HG02870 (cell line): Measurements from ENCODE around the gene NFKBIZ.
"Not testable (repeated sequence)": the region's sequence is repeated elsewhere in the genome, so short reads cannot be mapped to it uniquely, and the experiment has no call there.

Experiments
- ATAC-seq: cut with Tn5 transposase; IDR thresholded peaks from one replicate; pipeline ENCODE4 v1.9.1; 2021; ENCODE audit warnings: mild to moderate bottlenecking, moderate library complexity; ENCODE audit not compliant: unreplicated experiment

The NFKBIZ gene

DNA sequence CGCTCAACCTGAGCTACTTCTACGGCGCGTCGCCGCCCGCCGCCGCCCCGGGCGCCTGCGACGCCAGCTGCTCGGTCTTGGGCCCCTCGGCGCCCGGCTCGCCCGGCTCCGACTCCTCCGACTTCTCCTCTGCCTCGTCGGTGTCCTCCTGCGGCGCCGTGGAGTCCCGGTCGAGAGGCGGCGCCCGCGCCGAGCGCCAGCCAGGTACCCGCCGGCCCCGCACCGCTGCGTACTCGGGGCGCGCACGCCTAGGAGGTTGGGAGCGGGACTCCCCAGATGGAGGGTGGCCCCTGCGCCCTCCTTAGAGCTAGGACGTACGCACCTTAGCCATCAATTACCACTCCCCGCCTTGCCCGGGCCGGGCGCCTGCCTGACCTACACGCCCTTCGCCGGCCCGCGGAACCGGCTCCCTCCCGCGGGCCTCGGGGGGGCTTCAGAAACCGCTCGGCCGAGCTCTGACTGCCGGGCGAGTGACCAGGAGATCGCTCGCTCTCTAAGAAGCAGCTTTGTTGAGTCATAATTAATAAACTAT, 466 bp downstream of the NFKBIZ start:
- peak; percentile 23 for ATAC-seq

DNA sequence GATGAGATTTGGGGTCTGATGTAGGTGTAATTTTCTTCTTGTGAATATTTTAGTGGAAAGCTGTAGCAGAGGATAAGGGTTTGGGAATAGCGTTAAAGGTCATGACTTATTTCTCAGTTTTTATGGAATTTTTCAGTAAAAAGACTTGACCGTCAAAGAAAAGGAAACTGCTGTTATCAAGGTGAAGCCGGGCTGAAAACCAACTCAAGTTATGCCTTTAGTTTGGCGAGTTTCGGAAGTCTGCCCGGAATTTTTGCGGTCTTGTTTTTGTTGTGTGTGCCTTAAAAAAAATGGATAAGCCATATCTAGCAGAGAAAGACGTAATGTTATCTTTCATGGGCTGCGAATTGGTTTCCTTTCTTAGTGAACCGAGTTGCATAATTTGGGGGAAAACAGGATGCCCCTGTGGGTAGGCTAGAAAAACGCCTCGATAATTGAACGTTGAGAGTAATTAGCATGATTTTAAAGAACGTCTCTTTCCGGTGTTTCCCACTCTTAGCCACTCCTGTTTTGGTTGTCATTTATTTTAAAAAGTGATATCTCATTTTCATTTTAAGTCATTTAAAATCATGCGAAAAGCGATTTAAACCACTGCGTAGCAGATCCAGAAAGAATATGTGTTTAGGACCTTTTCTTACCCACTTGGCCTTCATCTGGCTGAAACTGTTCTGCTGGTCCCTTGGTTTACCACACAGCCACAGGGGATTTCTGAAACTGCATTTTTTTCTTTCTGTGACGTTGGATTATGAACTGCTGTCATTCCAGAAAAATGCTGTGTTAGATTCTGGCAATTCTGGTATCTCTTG, 1.1 kb downstream of the NFKBIZ start:
- peak; percentile 32 for ATAC-seq

DNA sequence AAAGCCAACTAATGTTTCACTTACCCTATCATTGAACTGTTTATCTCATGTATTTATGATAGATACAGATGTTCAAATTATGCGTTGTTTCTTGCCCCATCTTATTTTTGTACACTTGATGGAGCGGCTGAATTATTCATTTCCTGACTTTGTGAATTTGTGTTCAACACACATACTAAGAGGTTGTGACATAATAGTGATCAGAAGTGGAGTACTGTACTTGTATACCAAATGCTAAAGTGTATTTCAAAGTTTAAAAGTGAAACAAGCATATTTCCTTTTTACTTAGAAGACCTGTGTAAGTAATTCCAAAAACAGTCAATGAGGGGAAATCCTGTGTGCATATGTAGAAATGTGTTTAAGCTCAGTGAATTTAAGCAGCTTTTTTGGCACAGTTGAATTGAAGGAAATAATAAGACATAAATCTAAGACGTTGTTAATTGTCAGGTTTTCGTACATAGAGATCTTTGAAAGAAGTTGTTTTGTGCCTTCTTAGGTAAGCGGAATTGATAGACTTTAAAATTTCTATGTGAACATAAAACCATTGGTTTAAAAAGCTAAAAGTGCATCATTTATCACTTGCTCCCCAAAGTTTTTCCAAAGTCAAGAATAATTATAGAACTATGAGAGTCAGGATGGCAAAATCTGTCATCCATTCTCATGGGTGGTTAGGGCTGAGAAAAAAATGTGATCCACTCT, 1.9 kb downstream of the NFKBIZ start:
- no peak for ATAC-seq

DNA sequence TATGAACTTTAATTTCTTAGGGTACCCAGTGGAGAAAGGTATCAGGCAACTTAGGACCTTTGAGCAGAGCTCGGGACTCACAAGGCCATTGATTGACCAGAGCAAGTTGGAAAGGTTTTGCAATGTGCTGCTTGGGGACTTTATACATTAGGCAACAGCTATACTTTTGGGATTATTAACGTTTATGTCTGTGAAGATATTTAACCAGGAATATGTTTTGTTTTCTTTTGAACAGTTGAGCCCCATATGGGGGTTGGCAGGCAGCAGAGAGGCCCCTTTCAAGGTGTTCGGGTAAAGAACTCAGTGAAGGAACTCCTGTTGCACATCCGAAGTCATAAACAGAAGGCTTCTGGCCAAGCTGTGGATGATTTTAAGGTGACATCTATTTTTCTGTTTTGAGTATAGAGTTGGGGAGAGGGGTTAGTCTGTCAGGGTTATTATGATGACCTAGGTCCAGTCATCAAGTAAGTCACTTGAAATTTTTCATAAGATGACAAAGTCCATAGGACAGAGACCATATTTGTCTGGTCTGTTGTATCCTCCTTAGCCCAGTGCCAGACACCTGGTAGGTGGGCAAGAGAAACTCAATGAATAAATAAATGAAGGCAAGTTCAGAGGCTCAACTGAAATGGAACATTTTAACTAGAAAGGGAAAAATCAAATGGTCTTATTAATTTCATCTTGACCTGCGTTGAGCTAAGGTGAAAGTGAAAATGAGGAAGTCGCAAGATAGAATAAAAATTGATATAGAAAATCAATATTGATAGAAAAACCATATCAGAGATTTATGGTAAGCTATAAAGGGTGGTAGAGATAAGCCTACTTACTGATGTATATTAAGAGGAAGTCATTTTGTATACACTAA, 2.8 kb downstream of the NFKBIZ start:
- ATAC-seq = no peak

DNA sequence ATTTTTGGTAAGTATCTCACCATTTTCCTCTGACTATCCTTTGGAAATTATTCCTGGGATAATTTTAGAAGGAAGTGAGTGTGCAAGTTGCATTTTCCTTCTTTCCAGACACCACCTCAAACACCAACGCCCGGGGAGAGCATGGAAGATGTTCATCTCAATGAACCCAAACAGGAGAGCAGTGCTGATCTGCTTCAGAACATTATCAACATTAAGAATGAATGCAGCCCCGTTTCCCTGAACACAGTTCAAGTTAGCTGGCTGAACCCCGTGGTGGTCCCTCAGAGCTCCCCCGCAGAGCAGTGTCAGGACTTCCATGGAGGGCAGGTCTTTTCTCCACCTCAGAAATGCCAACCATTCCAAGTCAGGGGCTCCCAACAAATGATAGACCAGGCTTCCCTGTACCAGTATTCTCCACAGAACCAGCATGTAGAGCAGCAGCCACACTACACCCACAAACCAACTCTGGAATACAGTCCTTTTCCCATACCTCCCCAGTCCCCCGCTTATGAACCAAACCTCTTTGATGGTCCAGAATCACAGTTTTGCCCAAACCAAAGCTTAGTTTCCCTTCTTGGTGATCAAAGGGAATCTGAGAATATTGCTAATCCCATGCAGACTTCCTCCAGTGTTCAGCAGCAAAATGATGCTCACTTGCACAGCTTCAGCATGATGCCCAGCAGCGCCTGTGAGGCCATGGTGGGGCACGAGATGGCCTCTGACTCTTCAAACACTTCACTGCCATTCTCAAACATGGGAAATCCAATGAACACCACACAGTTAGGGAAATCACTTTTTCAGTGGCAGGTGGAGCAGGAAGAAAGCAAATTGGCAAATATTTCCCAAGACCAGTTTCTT, 3.9 kb downstream of the NFKBIZ start:
- ATAC-seq = no peak

DNA sequence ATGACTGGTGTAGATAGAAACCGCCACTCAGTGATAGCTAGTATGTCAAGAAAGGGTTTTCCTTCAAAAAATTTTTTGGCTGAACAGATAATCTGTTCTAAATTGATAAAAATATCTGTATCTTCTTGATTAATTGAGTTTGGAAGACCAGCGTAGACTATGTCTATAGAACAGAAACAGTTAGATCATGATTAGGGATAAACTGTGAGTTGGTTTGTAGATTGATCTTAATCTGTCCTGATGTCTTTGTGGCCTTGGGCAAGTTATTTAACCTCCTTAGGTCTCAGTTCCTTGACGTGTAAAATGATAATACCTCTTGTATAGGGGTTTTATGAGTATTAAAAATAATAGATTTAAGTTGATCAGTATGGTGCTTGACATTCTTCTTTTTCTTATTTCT, 4.7 kb downstream of the NFKBIZ start:
- no peak for ATAC-seq

DNA sequence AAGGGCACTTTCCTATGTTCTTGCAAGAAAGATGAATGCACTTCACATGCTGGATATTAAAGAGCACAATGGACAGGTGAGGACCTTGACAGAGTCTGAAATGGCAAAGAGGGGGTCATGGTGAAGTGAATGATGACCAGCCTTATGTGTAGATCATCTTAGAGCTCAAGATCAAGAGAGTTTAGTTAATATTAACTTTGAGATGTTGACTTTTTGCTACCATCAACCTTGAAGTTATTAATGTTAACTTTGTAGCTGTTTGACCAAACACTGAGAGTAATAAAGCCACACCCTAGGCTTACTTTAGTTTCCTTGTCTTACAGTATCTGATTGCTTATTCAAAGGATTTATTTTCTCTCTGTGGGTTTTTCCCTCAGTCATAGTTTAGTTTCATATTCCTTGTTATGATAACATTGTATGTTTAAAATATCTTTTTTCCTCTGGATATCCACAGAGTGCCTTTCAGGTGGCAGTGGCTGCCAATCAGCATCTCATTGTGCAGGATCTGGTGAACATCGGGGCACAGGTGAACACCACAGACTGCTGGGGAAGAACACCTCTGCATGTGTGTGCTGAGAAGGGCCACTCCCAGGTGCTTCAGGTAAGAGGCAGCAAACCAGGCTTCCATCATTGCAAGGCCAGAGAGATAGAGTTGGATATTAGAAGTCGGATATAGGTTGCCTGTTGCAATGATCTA, 5.4 kb downstream of the NFKBIZ start:
- no peak for ATAC-seq

DNA sequence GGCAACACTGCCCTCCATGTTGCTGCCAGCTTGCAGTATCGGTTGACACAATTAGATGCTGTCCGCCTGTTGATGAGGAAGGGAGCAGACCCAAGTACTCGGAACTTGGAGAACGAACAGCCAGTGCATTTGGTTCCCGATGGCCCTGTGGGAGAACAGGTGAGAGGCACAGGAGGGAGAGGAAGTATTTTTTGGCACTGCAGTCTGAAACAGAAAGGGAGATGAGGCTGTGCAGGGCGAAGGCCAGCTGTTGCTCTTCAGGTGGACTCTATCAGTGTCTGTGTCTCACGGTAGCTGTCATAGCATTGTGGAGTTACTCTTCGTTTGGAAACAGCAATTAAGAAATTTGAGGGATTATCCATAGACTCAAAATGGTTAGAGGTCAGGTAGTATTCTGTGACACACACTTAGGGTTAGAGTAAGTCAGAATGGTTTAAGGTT, 8.0 kb downstream of the NFKBIZ start:
- no peak for ATAC-seq

DNA sequence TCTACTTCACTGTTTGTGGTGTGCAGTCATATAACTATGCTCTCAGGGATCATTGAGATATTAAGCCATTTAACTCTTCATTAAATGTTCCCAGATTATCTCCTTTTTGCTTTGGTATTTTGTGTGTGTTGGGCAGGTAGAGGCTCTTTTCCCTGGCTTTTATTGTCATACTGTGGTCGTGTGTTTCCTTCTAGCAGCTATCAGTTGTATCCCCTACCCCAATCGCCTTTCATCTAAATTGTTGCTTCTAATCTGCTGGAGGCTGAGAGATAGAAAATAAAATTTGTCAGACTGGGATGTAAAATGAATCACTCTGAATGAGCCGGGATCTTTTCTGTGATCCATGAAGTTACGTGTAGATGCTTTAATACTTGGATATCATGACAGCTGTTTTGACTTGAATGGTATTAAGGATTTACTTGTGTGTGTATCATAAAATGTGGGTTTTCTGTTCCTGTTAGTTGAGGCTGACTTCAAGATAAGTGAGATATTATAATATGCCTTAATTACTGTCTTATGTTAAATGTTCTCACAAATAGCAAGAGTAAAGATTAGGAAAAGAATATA, 9.2 kb downstream of the NFKBIZ start:
- ATAC-seq = no peak

DNA sequence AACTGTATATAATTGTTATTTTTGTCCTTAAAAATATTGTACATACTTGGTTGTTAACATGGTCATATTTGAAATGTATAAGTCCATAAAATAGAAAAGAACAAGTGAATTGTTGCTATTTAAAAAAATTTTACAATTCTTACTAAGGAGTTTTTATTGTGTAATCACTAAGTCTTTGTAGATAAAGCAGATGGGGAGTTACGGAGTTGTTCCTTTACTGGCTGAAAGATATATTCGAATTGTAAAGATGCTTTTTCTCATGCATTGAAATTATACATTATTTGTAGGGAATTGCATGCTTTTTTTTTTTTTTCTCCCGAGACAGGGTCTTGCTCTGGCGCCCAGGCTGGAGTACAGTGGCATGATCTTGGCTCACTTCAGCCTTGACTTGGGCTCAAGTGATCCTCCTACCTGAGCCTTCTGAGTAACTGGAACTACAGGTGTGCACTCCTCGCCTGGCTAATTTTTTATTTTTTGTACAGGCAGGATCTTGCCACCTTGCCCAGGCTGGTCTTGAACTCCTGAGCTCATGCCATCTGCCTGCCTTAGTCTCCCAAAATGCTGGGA, 10.7 kb downstream of the NFKBIZ start:
- ATAC-seq = no peak

DNA sequence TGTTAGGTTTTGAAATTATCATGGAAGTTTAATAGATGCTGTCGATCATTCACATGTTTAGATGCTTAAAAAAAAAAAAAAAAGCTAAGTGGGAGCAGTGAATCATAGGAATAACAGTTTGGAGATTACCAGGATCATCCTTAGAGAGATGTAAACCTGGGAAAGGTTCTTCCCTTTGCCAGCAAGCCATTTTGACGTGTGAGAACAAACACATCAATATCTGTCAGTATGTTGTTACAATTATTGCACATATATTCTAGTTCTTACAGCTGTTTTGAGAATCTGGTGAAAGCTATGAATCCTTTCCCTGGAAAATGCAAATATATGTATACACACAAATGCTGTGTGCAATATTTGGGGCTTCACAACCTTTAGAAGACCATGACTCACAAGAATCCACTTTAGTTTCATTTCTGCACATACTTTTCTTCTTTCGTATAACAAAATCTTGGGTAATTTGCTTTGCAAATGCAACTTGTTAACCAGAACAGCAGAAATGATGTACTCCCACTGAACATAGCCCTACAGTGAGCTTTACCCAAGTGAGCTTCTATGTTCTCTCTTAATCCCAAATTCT, 12.0 kb downstream of the NFKBIZ start:
- ATAC-seq = peak; percentile 57

DNA sequence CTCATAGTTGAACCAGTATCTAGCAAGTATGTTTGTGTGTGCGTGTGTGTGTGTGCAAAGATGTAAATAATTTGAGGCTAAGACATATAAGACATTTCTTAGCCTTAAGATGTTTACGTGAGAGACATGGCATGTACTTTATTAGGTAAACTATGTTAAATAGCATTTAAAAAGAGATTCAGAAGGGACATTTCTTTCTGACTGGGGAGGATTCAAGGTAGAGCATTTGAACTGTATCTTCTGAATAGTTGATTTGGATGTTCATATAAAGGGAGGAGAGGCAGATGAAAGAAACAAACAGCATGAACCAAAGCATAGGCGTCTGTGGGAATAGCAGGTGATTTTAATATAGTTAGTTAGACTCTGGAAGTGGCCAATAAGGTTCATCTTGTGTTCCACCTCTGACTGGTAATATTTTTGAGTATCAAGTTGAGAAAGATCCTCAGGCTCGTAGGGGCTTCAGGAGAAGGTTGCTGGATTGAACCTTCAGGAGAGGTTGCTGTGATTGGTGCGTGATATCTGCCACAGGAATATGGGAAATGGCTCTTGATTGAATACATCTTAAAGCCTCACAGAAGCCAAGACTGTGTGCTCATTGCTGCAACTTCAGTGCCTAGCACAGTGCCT, 12.6 kb downstream of the NFKBIZ start:
- ATAC-seq = no peak

DNA sequence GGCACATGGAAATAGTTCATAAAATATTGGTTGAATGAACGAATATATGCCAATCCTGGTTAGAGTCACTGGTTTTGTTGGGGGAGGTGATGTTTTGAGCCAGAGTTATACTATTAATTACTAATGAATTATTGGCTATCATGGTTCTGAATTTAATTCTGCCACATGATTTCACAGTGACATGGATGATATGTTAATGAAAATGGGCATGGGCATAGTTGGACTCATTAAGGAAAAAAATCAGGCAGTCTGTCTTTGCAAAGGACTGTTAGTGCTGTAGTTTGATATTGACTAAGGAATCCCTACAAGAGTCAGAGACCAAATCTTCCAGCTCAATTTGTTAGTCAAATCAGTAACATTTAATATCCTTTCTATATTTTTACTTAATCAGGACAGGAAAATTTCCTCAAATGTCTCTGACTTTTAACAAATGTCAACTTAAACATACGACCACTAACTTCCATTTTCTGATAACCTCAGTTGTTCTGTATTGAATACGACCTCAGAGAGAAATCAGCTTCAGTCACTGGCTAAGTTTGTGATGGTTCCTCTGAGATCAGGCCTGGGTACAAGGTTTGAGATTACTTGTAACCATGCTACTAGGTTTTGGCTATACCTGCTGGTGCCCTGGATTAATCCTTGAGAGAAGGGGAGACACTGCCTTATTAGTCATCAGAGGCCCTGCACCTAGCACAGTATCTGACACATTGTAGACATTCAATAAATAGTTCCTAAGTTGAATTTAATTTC, 13.3 kb downstream of the NFKBIZ start:
- ATAC-seq = no peak

DNA sequence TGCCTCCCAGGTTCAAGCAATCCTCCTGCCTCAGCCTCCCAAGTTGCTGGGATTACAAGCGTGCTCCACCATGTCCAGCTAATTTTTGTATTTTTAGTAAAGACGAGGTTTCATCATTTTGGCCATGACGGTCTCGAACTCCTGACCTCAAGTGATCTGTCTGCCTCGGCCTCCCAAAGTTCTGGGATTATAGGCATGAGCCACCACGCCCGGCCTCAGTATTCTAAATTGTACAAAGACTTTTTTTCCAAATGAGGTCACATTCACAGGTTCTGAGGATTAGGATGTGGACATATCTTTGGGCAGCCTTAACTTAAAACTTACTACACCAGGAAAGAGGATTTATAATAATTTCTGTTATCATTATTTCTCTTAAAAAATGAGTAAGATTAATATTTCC, 15.6 kb downstream of the NFKBIZ start:
- not testable (repeated sequence) for ATAC-seq

DNA sequence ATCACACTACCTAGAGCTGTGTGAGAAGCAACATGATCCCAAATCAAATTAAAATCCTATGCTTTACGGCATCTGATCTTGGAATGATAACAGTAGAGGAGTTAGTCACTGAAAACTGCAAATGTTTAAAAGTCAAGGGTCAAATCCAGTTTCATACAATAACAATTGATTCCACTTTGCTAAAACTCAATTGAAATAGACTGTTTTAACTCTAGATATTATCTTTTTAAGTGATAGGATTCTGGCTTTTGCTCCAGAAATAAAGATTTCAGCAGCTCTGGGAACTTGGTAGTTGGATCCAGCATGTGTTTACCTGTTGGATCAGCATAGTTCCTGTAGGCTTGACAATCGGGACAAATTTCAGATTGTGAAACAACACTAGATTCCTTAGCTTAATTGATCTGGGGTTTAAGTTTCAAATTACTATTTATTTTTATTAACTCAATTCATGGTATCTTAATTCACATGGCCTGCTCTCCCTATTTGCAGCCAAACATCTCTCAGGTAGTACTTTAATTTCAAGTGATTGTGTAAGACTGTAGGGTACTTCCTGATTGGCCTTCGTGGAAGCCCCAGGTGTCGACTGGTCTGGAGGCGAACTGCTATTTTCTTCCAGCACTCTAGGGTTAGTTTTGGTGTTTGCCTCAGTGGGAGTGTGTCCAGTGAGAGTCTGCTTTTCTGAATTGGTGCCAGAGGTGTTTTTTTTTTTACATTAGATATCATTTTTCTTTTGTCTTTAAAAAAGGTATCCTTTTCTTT, 16.6 kb downstream of the NFKBIZ start:
- ATAC-seq = no peak

DNA sequence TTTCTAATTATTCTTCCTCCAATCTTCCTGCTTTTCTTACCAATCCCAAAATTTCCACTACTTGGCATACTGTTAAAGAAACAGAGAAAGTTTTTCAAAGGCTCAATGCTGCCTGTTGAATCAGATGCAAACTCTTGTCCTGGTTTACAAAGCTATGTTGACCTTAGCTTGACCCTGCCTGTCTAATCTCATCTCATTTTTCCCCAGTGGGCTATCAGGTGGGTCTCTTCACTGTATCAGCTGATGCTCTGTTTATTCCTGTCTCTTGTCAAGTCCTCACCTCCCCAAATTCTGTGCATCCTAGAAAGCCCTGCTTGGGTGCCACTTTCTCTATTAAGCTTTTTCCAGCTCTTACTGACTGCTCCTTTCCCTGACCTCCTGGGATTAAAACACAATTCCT, 18.2 kb downstream of the NFKBIZ start:
- ATAC-seq = no peak

DNA sequence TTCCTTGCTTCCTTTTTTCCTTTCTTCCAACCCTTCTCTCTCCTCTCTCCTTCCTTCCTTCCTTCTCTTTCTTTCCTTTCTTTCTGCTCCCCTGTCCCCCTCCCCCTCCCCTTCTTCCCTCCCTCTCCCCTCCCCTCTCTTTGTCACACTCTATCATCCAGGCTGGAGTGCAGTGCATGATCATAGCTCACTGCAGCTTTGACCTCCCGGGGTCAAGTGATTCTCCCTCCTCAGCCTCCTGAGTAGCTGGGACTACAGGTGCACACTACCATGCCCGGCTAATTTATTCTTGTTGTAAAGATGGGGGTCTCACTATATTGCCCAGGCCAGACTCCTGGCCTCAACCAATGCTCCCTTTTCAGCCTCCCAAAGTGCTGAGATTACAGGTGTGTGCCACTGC, 18.7 kb downstream of the NFKBIZ start:
- ATAC-seq = no peak
